CD4-positive, alpha-beta T cell treated with Interleukin-6 at 100 ng/mL for 8 hours (primary cell): ENCODE measurements around the gene ATP2A3.
"Not testable (repeated sequence)": the region's sequence is repeated elsewhere in the genome, so short reads cannot be mapped to it uniquely, and the experiment has no call there.

Experiments
- DNase-seq: peaks from one replicate; pipeline ENCODE4 v3.0.0-alpha.2; 2020; ENCODE audit warnings: mixed read lengths, low spot score

ATP2A3 gene

GRCh38 chr17:3991699-3992098 is 27.5 kb upstream of the ATP2A3 start:
- not testable (repeated sequence) for DNase-seq

- DNase-seq: no peak
Observed at GRCh38 chr17:3990386-3991127, 26.3 kb upstream of the ATP2A3 start.

DNA sequence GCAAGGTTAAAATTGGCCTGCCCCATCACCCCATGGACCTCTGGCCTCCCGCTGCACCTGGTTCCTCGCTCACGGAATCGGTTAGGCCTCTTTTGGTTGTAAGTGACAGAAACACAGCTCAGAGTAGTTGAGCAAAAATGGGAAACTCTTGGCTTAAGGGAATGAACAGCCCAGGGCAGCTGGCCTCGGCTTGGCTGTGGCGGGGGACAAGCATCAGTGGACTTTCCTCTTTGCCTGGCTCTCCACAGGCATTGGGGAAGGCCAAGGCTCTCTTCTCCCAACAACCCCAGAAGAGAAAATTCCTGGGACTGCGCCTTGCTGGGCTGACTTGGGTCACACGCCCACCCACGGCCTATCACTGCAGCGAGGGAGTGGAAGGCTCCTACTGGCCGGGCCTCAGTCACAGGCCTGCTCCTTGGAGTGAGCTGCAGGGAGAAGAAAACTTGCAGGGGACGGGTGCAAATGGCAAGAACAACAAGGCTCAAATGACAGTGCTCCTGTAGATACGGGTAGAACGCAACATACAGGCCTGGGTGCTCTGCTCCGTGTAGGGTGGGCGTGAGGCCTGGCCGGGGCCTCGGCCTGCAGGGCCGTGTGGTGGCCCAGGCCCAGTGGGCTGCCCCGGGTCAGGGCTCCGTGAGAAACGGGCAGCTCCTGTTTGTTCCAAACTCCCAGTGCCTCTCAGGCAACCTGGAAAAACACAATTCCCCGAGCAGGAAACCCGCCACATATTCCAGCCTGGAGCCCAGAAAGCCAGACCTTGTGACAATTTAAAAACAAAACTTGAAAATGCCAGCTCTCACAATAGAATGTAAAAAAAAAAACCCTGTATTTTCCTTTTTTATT is 25.0 kb upstream of the ATP2A3 start:
- DNase-seq: no peak

DNA sequence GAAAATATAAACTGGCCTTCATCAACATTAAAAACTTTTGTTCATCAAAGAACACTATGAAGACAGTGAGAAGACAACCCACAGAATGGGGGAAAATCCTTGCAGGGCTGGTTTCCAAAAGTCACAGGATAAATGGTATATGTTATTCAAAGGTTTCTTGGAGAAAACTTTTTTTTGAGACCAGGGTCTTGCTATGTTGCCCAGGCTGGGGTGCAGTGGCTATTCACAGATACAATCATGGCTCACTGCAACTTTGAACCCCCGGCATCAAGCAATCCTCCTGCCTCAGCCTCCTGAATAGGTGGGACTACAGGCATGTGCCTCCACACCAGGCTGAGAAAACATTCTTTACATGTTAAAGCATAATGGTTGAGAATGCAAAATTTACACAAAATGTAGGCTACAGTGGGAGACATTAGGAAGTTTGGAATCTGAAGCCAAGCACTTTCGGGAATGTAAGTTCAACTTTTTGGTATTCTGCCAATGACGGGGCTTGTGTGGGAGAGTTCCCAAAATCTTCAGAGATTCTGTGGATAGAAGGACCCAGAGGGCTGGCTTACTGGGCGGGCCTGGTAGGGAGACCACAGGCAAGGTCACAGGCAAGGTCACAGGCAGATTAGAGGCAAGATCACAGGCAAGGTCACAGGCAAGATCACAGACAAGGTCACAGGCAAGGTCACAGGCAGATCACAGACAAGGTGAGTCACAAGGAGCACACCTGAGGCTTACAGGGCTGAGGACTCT is 24.2 kb upstream of the ATP2A3 start:
- DNase-seq: no peak

DNA sequence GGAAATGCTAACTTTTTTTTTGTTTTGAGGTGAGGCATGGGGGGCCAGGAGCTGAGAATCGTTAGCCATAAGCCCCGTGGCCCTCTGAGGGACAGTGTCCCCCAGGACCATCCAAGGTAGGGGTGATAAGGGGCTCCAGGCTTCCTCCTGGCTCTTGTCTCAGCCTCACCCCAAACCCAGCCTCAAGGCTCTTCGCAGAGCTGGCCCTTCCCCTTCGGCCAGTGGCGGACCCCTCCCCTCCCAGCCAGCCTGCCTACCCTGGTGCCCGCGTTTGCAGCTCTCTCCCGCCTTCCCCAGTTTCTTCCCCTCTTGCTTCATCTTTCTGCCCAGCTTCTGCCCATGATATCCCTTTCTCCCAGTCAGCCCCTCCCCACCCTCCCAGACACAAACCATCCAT is 22.7 kb upstream of the ATP2A3 start:
- no peak for DNase-seq

GRCh38 chr17:3986270-3986938 is 22.2 kb upstream of the ATP2A3 start:
- no peak for DNase-seq

- no peak for DNase-seq
Observed at GRCh38 chr17:3985846-3986245, 21.6 kb upstream of the ATP2A3 start.

DNA sequence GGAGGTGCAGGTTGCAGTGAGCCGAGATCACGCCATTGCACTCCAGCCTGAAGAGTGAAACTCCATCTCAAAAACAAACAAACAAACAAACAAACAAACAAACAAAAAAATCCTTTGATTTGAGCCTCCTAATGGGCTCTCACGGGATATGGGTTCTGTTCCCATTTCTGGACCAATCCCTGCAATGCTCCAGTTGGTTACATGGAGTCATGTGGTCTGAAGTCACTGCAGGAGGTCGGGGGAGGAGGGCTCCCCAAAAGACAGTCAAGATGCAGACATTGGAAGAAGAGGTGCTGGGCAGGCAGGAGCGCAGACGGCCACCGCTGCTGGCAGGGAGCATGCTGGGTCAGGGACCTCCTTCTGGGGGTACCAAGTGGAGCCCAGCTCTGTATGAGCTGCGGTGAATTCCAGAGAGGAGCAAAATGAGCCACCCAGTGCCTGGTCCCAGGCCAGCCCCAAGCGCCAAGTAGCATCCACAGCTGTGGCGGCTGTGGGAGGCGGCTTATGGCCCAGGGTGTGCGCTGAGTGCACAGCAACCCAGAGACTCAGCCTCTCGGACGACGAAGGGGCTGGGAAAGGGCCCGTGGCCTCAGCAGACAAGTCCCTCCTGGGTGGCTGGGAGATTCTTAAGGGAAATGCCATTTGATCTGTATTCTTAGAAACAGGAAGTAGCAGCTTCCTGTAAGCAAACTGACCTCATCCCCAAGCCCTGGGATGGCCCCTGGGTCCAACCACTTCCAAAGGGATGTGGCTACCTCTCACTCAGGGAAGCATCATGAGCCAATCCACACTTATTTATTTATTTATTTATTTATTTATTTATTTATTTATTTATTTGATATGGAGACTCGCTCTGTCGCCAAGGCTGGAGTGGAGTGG is 19.6 kb upstream of the ATP2A3 start:
- no peak for DNase-seq

GRCh38 chr17:3982541-3983017 is 18.3 kb upstream of the ATP2A3 start:
- no peak for DNase-seq

GRCh38 chr17:3982113-3982512 is 17.9 kb upstream of the ATP2A3 start:
- DNase-seq: no peak

DNA sequence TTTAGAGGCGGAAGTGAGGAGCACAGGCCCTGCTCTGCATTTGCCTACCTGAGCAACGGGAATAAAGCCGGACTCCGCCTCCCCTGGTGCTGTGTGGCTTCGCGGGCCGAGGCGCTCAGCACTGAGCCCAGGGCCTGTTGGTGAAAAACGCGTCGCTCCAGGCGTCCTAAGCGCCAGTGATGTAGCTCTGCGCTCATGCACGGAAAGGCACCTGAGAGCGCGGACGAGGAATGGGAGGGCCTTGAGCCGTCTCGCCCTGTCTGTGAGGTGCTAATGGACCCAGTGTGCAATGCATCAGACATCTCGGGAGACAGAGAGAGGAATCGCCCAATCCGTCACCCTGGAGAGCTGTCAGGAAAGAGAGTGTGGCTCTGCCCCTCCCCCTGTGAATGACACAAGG is 17.2 kb upstream of the ATP2A3 start:
- DNase-seq: no peak

- no peak for DNase-seq
Observed at GRCh38 chr17:3980381-3981014, 16.3 kb upstream of the ATP2A3 start.

- DNase-seq: no peak
Observed at GRCh38 chr17:3979290-3979611, 15.0 kb upstream of the ATP2A3 start.

DNA sequence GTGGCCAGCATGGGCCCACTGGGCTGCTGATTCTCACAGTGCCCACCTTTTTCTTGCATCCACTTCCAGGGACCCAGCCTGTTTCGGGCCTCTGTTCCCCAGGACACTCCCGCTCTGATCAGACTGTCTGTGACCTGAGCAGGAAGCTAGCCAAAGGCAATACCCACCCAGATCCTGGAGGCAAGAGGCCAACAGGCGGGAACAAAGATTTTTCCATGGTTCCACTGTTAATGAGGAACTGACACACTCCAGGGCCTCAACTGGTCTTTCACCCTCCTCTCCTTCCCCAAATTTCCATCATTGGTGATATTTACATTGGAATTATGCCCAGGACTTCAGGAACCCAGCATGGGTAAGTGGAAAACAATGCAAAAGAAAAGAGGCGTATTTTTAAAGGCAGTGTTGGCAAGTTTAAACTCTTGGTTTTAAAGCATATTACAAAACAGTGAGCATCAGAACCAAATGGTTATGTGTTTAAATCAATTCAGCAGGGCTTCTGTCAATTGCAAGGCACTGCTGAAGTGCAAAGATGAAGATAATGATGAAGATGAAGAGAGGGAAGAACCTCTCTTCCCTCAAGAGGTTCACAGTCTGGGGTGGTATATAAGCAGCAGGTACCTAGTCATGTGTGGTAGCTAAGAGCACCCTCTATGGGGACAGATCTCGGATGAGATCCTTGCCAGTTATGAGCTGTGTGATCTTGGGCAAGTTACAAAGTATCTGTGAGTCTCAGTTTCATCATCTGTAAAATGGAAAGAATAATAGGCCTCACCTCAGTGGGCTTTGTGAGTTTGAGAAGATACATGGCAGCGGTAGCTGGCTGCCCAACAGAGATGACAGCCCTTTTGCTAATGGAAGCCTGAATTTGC is 14.4 kb upstream of the ATP2A3 start:
- DNase-seq: no peak

DNA sequence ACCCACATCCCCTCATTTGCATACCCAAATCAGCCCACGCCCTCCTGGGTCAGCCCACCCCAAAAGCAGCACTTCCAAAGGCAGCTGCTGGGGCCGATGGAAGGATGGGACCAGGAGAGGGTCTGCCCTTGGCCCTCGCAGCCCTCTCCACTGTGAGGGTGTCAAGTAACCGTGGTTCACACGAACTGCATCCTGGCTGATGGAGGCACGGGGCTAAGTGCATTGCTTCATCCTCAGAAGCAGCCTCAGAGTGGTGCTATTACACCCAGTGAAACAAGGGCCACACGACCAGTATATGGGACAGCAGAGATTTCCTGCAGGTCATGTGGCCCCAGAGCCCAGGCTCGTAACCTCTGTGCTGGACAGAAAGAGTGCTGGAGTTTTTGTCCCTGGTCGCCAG is 13.2 kb upstream of the ATP2A3 start:
- no peak for DNase-seq

GRCh38 chr17:3976675-3977171 is 12.5 kb upstream of the ATP2A3 start:
- no peak for DNase-seq

DNA sequence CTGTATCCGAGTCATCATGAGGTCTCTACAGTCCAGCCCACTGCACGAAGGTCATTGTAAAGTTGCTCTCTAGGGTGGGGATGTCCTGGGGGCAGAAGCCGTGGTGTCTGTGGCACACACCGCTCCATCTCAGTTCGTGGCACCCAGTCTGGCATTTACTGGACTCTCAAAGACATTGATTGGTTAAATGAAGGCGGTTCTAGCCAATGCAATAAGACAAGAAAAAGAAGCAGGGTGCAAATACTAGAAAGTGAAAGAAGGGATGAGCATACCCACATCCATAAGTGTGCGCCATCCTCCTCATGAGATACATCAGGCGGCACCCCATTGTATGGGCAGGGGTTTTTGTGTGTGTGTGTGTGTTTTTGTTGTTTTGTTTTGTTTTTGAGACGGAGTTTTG is 10.7 kb upstream of the ATP2A3 start:
- DNase-seq: no peak

- DNase-seq: no peak
Observed at GRCh38 chr17:3974138-3974687, 10.0 kb upstream of the ATP2A3 start.

GRCh38 chr17:3973495-3974137 is 9.4 kb upstream of the ATP2A3 start:
- no peak for DNase-seq
